HG03575 (cell line): ENCODE results near the gene EIF1AD.

Experiments
- ATAC-seq: cut with Tn5 transposase; IDR thresholded peaks from one replicate; pipeline ENCODE4 v1.9.1; 2021; ENCODE audit not compliant: unreplicated experiment, insufficient number of reproducible peaks, low FRiP score; ENCODE audit errors: extremely low read depth

Gene EIF1AD

DNA sequence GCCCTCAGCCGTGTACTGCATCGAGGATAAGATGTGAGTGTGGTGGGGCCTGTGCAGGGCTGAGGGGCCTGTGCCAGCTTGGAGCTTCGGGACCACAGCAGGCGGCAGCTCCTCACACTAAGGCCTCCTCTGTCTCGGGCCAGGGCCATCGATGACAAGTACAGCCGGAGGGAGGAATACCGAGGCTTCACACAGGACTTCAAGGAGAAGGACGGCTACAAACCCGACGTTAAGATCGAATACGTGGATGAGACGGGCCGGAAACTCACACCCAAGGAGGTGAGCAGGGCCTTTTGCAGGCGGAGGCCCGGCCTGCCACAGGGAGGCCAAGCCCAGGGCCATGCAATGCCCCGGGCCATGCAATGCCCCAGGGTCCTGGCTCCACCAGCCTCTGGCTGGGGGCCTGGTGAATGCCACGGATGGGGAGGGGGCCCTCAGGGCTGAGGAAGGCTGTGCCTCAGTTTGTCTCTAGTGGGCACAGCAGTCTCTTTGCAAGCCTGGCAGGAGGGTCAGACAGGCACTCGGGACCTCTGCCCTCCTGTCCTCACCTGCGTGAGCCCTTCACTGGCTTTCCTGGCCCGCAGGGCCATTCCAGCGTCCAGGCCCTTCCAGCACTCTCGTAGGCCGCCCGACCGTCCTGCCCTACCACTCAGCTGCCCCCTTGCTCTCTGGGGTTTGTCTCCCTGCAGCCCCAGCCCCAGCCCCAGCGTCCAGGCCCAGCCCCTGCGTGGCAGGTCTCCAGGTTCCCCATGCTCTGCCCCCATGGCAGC lies 24.2 kb downstream of the EIF1AD start:
- no peak for ATAC-seq

DNA sequence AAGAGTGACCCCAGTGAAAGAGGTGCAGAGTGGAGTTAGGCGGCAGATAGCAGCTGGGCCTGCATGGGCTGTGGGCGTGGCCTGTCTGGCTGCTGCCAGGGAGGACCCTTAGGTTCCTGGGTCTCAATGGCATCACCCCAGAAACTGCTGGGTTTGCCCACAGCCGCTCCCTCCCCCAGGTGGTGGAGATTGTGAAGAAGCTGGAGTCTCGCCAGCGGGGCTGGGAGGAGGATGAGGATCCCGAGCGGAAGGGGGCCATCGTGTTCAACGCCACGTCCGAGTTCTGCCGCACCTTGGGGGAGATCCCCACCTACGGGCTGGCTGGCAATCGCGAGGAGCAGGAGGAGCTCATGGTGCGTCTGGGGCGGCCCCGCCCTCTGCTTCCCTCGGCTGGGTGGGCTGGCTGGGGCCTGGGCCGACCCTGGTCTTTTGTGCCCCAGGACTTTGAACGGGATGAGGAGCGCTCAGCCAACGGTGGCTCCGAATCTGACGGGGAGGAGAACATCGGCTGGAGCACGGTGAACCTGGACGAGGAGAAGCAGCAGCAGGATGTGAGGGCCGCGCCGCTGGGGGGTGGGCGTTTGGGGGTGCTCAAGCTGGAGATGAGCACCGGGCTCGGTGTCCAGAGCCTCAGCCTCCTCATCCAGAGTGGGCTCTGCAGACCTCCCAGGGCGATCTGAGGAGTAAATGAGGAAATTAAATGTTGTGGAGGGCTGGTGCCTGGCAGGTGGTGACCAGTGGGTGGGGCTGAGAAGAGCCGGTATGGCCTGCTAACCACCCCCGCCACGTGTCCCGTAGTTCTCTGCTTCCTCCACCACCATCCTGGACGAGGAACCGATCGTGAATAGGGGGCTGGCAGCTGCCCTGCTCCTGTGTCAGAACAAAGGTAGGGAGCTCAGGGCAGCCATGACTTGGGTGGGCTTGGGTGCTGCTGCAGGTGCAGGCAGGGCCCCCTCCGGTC lies 25.5 kb downstream of the EIF1AD start:
- ATAC-seq: no peak

DNA sequence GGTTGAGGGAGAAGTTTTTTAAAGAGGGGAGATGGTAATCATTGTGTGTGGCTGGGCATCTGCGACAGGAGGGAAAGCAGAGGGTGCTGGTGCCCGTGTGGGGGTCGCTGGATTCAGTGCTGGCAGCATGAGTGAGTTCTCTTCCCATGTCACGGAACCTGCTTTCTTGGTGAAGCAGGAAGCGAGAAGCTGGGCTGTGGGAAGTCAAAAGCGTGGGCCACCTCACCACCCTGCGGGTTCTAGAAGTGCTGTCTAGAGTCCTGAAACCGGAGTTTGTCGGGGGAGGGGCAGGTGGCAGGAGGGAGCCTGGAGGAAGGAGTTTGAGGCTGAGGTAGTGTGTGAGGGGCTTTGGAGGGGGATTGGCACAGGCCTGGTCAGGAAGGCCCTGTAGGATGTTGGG lies 26.2 kb downstream of the EIF1AD start:
- no peak for ATAC-seq

DNA sequence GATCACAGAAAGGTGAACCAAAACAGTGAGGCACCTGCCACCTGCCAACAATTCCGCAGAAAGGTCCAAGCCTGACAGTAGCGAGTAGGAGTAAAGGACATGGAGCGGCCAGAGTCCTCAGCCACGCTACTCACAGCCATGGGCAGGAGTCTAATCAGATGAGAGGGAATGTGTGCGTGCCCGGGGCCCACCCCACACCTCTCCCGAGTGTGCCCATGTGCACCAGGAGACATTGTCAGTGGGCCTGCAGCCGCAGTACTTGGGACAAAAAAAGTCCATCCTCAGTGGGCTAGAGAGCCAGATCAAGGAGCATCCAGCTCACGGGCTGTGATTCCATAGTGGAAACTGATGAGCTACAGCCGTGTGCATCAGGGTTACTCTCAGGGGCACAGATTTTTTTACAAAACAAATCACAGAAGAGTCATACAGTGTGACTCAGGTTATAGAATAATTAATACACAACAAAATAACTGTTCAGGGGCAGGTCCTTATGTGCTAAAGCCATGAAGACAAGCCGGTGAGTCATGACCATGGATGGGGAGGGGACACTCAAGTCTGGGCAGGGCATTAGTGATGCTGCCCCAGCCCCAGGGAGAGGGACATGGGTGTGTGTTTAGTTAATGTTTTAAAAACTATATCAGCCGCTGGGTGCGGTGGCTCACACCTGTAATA lies 28.4 kb downstream of the EIF1AD start:
- ATAC-seq: no peak

DNA sequence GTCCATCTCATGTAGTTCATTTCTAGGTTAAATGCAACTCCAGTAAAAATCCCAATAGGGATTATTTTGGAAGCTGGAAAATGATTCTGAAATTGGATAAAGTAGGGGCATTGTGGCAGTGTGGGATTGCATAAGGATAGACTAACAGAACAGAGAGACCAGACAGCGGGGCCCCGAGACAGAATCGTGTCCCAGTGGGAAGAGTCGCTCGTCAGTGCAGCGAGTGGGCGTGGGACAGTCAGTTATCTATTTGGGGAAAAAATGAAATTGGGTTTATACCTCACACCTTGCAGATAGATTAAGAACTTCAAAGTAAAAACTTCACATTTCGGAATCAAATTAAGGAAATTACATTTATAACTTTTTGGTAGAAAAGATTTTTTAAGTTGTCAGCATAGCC lies 29.8 kb downstream of the EIF1AD start:
- no peak for ATAC-seq

DNA sequence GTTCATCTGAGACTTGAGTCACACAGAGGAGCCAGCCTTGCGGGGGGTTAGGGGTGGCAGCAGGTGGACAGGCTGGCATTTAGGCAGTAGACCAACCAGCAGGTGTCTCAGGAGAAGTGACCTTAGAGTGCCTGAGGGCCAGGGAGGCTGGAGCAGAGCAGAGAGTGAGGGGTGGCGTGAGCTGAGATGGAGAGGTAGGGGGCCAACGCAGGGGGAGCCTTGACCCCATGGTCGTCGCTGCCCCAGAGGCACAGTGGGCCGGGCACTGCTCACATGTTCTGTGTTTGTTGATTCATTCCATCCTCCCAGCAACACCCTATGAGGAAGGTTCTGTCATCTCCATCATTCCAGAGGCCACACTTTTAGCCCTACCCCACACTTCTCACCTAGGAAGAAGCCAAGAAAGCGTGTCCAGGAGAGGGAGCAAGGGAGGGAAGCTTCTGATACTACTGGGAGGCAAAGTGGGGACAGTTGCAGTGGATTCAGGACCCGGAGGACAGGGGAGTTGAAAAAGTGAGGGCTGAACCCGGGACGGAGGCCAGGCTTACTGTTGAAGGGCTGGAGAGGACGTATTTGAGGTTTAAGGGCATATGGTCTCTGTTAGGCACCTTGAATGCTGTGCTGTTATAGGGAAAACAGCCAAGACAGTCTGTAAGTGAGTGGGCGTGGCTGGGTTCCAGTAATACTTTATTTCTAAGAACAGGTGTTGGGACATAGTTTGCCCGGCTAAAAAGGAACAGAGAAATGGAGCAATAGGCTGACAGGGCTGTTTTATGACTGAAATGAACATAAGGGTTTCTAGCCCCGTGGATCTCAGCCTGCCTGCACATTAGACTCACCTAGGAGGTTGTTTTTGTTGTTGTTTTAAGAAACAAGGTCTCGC lies 33.1 kb downstream of the EIF1AD start:
- no peak for ATAC-seq

DNA sequence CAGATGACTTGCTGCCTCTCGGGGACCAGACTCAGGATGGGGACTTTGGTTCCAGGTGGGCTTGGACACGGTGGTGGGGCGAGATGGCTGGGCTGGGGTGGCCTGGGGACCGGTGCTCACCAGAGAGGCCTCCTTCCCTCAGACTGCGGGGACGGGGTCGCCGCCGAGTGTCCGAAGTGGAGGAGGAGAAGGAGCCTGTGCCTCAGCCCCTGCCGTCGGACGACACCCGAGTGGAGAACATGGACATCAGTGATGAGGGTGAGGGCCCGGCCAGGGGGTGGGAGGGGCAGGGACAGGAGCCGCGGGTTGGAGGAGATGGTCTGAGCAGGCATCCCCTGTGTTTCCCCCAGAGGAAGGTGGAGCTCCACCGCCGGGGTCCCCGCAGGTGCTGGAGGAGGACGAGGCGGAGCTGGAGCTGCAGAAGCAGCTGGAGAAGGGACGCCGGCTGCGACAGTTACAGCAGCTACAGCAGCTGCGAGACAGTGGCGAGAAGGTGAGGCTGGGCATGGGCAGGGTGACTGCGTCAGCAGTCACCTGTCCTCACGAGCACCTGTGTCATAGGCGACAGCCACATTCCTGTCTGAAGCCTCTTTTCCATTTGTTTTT lies 34.5 kb downstream of the EIF1AD start:
- ATAC-seq: no peak

DNA sequence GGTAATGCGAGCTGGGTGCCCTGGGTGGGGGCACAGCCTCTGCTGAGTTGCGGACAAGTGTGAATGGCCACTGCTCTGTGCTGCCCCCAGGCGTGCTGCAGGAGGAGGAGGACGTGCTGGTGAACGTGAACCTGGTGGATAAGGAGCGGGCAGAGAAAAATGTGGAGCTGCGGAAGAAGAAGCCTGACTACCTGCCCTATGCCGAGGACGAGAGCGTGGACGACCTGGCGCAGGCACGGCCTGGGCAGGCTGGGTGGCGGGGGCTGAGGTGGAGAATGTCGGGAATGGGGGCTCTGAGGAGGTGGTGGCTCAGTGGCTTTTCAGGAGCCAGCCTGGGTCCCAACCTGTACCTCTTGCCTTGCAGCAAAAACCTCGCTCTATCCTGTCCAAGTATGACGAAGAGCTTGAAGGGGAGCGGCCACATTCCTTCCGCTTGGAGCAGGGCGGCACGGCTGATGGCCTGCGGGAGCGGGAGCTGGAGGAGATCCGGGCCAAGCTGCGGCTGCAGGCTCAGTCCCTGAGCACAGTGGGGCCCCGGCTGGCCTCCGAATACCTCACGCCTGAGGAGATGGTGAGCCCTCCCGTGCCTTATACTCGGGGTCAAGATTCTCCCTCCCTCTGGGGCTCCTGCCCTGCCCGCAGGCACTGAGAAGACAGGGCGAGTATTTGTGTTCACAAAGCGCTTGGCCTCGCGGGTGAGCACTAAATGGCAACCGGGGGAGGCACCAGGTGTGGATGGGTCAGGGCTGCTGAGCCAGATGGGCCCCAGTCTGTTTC lies 35.8 kb downstream of the EIF1AD start:
- ATAC-seq: no peak

DNA sequence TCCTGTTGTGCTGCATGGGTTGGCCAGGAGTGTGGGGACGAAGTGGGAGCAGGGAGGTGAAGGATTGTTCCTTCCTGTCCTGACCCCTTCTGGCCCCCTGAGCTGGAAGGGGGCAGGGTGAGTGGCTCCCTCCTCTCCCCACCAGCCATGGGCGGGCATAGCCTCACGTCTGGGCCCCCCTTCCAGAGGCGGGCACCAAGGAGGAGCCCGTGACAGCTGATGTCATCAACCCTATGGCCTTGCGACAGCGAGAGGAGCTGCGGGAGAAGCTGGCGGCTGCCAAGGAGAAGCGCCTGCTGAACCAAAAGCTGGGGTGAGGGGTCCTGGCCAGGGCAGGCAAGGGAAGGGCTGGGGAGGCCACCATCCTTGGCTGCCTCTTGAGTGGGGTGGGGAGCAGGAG lies 37.1 kb downstream of the EIF1AD start:
- ATAC-seq: no peak

DNA sequence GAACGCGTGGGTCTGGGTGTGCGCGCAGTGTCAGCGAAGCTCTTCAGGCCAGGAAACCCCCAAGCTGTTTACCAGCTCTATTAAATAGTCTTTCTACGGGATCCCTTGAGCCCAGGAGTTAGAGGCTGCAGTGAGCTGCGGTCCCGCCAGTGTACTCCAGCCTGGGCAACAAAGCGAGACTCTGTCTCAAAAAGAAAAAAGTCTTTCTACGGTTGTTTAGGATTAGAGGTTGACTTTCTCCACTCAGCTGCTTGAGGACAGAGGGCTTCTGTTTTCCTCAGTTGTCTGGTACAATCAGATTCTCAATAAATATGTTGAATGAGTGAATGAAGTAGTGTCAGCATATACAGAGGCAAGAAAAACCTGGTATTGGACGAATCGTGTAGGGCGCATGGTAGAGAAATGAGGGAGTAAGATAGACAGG lies 39.8 kb downstream of the EIF1AD start:
- no peak for ATAC-seq

DNA sequence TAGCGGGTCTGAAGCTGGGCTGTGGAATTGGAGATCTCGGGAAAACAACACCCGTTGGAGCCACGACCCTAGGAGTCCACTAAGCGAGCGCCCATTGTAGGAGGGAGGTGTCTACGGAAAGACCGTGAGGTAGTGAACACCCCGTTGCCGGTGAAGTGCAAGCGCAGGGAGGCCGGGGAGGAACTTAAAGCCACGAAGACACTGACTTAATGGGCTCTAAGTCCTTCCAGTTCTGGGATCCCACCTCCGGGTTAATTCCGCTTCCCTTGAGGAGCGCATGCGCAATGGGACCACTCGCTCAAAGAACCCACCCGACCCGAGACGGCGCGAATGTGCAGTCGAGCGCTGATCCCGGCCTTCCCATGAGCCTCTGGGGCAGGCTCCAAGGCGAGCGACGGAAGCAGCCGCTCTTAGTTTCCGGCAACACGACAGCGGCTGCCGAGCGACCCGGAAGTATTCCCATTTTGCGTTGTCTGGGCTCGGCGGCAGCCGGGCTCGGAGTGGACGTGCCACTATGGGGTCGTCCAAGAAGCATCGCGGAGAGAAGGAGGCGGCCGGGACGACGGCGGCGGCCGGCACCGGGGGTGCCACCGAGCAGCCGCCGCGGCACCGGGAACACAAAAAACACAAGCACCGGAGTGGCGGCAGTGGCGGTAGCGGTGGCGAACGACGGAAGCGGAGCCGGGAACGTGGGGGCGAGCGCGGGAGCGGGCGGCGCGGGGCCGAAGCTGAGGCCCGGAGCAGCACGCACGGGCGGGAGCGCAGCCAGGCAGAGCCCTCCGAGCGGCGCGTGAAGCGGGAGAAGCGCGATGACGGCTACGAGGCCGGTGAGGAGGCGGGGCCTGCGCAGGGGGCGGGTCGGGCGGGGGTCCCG lies 40.5 kb downstream of the EIF1AD start, which contains the start of gene SART1:
TSS of gene SART1 (plus strand) at position 468 of the 874 bp plus-strand sequence. CDS start at position 515, 47 bp downstream.
- no peak for ATAC-seq

DNA sequence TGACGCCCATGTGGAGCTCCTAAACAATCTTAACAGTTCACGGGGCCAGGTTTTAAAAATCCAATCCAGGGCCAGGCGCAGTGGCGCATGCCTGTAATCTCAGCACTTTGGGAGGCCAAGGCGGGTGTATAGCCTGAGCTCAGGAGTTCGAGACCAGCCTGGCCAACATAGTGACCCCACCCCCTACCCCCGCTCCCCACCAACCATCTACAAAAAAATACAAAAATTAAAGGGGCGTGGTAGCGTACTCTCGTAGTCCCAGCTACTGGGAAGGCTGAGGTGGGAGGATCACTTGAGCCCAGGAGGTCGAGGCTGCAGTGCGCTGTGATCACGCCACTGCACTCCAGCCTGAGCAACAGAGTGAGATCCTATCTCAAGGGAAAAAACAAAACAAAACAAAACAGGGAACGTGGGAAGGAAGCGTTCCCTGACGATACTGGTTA lies 41.1 kb downstream of the EIF1AD start:
- ATAC-seq: no peak

DNA sequence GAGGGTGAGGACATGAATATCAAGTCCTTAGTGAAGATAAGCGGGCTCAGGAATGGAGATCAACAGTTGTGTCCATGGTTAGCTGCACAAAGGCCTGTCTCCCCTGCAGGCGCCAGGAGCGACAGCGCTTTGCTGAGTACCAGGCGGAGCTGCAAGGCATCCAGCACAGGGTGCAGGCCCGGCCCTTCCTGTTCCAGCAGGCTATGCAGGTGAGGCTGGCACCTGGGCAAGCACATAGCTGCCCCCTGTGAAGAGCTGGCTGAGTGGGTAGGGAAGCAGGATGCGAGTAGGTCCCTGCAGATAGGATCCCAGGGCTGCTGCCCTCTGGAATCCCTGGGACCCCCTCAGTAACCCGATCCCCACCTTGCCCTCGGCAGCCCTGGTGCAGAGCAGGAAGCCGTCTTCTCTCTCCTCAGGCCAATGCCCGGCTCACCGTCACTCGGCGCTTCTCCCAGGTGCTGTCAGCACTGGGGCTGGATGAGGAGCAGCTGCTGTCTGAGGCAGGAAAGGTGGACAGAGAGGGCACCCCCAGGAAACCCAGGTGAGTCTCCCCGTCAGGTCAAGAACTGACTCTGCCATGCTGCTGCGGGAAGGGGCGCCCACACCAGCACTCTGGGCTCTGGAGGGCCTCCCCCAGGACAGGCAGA lies 43.1 kb downstream of the EIF1AD start:
- no peak for ATAC-seq

DNA sequence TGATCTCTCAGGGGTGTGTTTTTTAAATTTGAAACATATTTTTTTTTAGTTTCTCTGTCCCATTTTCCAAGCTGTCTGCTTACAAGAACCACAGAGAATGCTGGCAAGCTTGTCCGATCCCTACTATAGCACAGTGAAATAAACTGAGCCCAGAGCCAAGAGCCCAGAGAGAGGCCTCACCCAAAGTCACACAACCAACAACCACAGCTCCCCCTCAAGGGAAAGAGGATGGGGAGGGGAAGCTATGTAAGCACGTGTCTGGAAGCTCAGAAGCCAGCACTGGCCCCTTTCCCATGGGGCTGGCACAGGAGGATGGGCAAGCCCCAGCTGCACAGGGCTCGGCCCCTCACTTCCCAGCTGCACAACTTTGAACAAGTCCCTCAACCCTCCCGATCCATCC lies 43.7 kb downstream of the EIF1AD start:
- ATAC-seq: no peak

DNA sequence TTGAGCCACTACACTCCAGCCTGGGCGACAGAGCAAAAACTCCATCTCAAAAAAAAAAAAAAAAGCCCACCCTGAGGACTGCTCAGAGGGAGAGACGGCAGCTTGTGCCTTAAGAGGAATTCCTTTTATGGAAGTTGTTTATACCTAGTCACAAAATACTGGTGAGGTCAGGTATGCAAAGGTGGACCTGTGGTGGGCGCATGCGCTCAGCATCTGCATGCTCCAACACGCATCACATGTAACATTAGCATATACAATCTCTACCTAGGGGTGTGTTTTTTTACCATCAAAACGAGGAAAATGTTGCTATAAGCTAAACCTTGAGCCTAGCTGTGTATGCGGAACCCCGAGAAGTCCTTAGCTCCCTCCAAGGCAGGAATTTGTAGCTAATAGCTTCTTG lies 47.2 kb downstream of the EIF1AD start:
- ATAC-seq: no peak

DNA sequence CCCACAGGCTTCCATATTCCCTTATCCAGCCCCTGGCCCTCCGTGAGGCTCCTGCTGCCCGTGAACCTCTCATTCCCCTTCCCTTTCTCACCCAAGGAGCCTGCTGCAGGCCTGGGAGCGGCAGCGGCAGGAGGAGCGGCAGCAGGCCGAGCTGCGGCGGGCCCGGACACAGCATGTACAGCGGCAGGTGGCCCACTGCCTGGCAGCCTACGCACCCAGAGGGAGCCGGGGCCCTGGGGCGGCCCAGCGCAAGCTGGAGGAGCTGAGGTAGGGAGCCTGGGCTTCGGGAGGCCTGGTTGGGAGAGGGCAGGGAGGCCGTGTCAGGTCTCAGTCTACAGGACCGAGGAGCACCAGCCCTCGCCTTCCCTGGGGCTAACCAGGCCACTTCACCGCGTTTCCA lies 48.5 kb downstream of the EIF1AD start:
- no peak for ATAC-seq
